Stimulated activated CD4-positive, alpha-beta T cell treated with anti-CD3 and anti-CD28 coated beads, Interleukin-15, amount 100 ng/mL, for 24 hours (primary cell): ENCODE data around the gene PTCH2.
A peak's percentile ranks its signal among the peaks of the same experiment; 100 is the strongest.

ENCODE experiments used
- DNase-seq: peaks from one replicate; pipeline ENCODE4 v3.0.0-alpha.2; 2020

The PTCH2 gene

GRCh38 chr1:44776730-44777068 is 66.4 kb downstream of the PTCH2 start:
- no peak for DNase-seq

- DNase-seq: peak; percentile 52
Measured at GRCh38 chr1:44775930-44776729, 66.9 kb downstream of the PTCH2 start.

GRCh38 chr1:44775078-44775929 is 67.7 kb downstream of the PTCH2 start, which contains the start of gene RPS8:
Gene RPS8 (plus strand): TSS chr1:44775540. CDS start chr1:44775597, 57 bp downstream.
- DNase-seq: peak; percentile 93
